Kidney epithelial cell (primary cell): Measurements from ENCODE around the gene PIBF1. TPM values are rescaled to one million over a fixed set of nuclear protein-coding genes. Genes with fewer than 3 reads are reported as not detected.

Source experiments
- DNase-seq: peaks from one replicate; pipeline ENCODE4 v3.0.0-alpha.2; 2010; ENCODE audit warnings: low read depth
- H3K27me3 ChIP-seq: 2 replicates; pipeline ENCODE4 v1.6.0; 2011; ENCODE audit warnings: low read length; ENCODE audit not compliant: control insufficient read depth, insufficient read depth
- H3K36me3 ChIP-seq: 2 replicates; pipeline ENCODE4 v1.5.1; 2011; ENCODE audit warnings: low read length; ENCODE audit not compliant: control insufficient read depth, insufficient read depth
- H3K4me3 ChIP-seq: 2 replicates; pipeline ENCODE4 v1.5.1; 2011; ENCODE audit warnings: low read depth, mild to moderate bottlenecking, control low read depth, low read length
- total RNA-seq: library from RNA; depleted of rRNA; stranded (reverse); fragments of >200 nt; gene quantifications from 2 replicates; pipeline ENCODE4 v1.2.3, GENCODE V29; 2015
- TF ChIP-seq, protein P1 (sequence below): IDR thresholded peaks from 2 replicates; pipeline ENCODE4 v1.5.1; 2011; ENCODE audit warnings: mild to moderate bottlenecking, moderate library complexity, low read length, control low read depth, inconsistent platforms; ENCODE audit not compliant: insufficient read depth, poor library complexity, severe bottlenecking

The PIBF1 gene
- total RNA-seq, 1 donor from 2014 or later: 17.0 TPM

GRCh38 chr13:72952529-72953141 is 170.7 kb downstream of the PIBF1 start:
- Histone ChIP-seq H3K36me3 (no peaks in the 10 kb centered on the region), H3K4me3 (no peak overlapping the region), H3K27me3 (no peaks in the 10 kb centered on the region)
- DNase-seq: no peak
- TF ChIP-seq, protein P1, sequence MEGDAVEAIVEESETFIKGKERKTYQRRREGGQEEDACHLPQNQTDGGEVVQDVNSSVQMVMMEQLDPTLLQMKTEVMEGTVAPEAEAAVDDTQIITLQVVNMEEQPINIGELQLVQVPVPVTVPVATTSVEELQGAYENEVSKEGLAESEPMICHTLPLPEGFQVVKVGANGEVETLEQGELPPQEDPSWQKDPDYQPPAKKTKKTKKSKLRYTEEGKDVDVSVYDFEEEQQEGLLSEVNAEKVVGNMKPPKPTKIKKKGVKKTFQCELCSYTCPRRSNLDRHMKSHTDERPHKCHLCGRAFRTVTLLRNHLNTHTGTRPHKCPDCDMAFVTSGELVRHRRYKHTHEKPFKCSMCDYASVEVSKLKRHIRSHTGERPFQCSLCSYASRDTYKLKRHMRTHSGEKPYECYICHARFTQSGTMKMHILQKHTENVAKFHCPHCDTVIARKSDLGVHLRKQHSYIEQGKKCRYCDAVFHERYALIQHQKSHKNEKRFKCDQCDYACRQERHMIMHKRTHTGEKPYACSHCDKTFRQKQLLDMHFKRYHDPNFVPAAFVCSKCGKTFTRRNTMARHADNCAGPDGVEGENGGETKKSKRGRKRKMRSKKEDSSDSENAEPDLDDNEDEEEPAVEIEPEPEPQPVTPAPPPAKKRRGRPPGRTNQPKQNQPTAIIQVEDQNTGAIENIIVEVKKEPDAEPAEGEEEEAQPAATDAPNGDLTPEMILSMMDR: no peak

DNA sequence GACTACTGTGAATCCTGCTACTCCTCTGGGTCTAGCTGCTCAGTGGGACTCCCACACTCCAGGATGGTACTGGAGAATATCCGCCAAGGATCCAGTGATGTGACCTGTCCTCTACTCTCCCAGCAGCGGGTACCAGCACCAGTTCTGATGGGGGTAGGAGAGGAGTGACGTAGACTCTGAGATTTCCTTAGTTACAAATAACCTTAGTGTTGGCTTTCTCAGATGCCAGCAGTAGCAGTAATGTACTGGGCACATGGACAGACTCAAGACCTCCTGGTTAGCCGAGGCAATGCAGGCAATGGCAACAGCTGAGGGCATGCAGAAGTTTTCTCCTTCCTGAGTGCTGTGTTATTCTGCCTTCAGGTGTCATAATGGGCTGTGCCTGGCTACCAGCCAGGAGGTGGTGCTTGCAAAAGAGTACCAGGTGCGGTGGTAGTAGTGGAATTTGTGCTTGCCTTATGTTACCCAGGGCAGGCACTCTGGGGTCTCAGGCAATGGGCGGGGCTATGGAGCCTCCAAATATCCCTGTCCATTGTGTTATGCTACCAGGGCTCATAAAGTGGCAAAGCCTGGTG is 171.5 kb downstream of the PIBF1 start:
- DNase-seq: no peak
- no peak overlapping the region for H3K4me3 ChIP-seq

DNA sequence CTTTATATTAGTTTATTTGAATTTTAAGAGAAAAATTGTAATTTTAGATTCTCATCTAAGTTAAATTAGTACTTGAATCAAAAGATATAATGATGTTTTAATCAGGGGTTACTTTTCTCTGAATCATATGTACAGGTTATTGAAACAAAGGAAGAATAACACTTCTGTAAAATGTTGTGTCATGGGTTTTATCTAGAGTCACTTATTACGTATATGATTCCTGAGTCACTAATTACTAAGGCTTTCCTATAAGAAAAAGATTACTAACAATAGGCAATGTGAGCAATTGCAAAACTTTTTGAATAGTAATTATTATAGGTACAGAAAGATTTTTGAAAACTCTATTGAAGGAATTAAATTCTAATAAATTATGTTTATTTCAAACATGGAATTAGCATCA is 177.7 kb downstream of the PIBF1 start:
- no peaks in the 10 kb centered on the region for H3K36me3 ChIP-seq
- H3K27me3 ChIP-seq: no peaks in the 10 kb centered on the region
- no peak for DNase-seq
- TF ChIP-seq, protein P1: no peak
- no peak overlapping the region for H3K4me3 ChIP-seq

More for the DNA sequence above, 171.5 kb downstream of the PIBF1 start:
- TF ChIP-seq, protein P1: no peak
- no peaks in the 10 kb centered on the region for H3K36me3 ChIP-seq
- no peaks in the 10 kb centered on the region for H3K27me3 ChIP-seq

DNA sequence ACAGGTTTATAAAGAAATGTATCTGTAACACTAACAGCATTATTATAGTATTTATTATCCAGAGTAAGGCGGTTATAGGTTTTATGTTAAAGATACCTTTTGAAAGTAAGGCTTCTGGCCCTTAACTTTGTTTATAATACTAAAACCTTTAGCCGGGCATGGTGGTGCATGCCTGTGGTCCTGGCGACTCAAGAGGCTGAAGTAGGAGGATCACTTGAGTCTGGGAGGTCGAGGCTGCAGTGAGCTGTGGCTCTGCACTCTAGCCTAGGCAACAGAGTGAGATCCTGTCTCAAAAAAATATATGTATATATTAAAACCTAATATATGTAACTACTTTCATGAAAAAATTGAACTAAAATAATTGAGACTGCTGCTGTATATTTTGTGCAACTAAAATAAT is 178.2 kb downstream of the PIBF1 start:
- Histone ChIP-seq H3K4me3 (no peak overlapping the region), H3K27me3 (no peaks in the 10 kb centered on the region), H3K36me3 (no peaks in the 10 kb centered on the region)
- TF ChIP-seq, protein P1: no peak
- DNase-seq: no peak

GRCh38 chr13:72960541-72960940 is 178.6 kb downstream of the PIBF1 start:
- Histone ChIP-seq H3K4me3 (no peak overlapping the region), H3K27me3 (no peaks in the 10 kb centered on the region), H3K36me3 (no peaks in the 10 kb centered on the region)
- TF ChIP-seq, protein P1: no peak
- DNase-seq: no peak

- H3K36me3 ChIP-seq: no peaks in the 10 kb centered on the region
- no peaks in the 10 kb centered on the region for H3K27me3 ChIP-seq
- no peak overlapping the region for H3K4me3 ChIP-seq
- TF ChIP-seq, protein P1: no peak
- DNase-seq: no peak
Measured at GRCh38 chr13:72963762-72964161, 181.8 kb downstream of the PIBF1 start.
